HG03558 (cell line): ENCODE results near the gene PNMT.
"Not testable (repeated sequence)": the region's sequence is repeated elsewhere in the genome, so short reads cannot be mapped to it uniquely, and the experiment has no call there.

ENCODE experiments used
- ATAC-seq: cut with Tn5 transposase; IDR thresholded peaks from one replicate; pipeline ENCODE4 v1.9.1; 2021; ENCODE audit warnings: moderate number of reproducible peaks; ENCODE audit not compliant: unreplicated experiment; ENCODE audit errors: extremely low read depth

PNMT gene

DNA sequence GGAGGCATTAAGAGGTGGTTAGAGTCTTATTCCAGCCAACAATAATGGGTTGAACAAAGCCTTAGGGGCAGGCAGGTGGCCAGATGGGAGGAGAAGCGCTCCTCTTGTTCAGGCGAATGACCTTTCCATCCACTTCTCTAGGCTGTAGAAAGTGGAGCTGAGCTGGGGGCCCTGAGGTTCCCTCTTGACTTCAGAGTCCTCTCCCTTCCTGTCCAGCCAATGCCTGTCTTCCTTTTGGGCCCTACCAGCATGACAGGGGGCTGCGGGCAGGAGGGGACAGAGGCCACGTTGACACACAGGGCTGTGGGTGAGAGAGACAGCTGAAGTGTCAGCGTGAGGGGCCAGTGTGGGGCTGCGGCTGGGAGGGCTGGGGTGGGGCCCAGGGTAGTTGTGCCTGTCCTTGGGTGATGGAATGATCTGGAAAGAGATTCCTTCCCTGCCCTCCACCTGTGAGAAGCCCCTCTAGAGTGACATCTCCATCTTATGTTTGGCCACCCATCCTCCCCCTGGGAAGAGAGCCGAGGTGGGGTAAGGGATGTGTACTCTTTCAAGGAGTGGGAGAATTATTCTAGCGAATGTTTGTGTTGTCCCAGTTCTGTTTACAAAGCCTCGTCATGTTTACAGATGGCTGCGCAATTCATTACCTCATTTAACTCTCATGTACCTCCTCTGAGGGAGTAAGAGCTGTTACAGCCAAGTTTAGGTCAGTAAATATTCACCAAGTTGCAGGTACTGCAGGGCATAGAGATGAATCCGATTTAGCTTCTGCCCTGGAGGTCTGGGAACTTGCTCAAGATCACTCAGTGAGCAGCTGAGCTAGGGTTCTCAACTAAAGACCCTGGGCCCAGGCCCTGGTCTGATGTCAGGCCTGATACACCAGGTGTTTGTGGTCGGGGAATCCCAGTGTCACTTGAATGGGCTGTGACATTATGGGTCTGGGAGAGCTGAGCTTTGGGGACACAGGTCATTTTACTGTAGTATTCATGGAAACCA is 34.9 kb downstream of the PNMT start:
- no peak for ATAC-seq

DNA sequence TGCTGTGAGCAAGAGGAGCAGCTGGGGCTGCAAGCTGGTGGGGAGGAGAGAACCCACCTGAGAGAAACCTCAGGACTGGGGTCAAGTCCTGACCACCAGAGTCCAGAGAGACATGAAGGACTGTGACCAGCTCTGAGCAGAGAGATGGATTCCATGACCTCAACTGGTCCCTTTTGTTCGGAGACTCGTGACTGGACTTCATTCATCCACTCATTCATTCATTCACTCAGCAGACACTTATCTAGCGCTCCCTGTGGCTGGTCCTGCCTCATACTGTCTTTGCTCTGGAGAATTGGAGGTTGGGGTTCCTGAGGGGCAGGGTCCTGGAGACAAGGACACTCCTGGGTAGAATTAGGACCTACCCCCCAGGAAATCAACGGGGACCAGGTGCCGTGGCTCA is 35.7 kb downstream of the PNMT start:
- no peak for ATAC-seq

DNA sequence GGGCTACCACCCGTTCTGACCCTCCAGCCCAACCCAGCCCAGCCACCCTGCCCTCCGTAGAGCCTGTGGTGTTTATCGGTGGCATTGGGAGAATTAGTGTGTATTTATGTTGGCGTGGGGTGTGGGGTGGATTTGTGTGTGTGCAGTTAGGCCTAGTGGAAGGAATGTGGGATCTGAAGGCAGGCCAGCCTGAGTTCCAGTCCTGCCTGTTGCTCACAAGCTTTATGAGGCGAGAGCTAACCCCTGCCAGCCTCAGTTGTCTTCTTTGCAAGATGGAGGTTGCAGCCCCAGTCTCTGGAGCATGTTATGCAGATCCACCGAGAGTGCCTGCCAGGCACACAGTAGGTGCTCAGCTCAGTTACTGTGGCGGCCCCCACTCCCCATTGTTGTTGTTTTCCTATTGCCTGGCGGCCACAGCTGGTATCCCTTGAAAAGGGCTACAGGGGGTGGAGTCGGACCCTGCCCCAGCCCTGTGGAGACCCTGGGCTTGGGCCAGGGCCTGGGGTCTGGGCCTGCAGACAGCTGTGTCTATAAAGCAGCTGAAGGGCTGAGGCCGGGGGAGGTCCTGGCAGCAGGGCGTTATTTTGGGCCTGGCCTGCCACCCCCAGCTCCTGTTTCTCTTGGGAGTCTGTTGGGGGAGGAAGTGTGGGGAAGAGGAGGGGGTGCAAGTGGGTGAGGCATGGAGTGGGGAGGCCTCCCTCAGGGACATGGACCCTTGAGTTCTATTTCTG is 36.7 kb downstream of the PNMT start:
- ATAC-seq = no peak

DNA sequence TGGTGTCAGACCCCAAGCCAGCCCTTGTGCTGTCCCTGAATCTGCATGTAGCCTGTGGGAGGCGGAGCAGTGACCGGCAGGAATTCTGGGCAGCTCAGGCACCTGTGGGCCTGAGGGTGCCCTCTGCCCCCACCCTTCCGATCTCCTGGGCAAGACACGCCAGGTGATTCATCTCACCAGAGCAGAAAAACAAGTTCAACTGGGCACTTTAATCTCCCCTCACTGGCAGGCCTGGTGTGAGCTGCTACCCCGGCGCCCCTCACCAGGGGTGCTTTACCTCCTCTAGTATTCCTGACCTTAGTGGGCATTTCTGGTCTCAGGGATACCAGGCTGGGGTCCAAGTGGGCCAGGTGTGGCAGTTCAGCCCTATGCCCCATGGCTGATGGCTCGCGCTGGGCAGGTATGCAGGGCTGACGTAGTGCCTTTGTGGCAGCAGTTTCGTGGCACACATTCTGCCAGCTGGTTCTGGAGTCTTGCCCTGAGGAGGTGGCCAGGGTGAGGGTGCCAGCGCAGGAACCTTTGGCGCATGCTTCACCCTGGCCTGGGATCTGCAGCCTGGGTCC is 37.6 kb downstream of the PNMT start:
- no peak for ATAC-seq

DNA sequence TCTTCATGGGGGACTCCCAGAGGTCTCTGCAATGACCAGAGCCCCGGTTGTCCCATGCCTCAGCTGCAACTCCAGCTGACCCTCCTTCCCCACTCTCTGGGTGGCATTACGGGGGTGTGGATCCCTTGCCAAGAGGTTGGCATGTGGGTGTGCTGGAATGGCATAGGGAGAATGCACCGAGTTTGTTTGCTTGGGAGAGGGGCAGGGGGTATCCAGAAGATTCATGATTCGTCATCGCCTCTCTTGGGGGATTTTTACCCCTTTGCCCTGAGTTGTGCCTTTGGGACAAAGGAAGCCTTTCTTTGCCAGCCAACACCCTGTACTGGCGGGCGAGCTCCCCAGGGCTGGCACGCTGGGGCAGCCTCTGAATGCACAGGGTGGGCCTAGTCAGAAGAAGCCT is 38.1 kb downstream of the PNMT start:
- no peak for ATAC-seq

DNA sequence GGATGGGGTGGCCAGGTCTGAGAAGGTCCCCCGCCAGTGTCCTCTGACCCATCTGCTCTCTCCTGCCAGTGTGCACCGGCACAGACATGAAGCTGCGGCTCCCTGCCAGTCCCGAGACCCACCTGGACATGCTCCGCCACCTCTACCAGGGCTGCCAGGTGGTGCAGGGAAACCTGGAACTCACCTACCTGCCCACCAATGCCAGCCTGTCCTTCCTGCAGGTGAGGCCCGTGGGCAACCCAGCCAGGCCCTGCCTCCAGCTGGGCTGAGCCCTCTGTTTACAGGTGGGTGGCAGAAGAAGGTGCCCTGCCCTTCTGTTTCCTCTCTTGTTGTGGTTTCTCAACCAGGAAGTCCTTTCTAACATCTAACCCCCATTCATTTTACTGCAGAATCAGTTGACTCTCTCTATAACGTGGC is 38.7 kb downstream of the PNMT start:
- ATAC-seq = no peak

DNA sequence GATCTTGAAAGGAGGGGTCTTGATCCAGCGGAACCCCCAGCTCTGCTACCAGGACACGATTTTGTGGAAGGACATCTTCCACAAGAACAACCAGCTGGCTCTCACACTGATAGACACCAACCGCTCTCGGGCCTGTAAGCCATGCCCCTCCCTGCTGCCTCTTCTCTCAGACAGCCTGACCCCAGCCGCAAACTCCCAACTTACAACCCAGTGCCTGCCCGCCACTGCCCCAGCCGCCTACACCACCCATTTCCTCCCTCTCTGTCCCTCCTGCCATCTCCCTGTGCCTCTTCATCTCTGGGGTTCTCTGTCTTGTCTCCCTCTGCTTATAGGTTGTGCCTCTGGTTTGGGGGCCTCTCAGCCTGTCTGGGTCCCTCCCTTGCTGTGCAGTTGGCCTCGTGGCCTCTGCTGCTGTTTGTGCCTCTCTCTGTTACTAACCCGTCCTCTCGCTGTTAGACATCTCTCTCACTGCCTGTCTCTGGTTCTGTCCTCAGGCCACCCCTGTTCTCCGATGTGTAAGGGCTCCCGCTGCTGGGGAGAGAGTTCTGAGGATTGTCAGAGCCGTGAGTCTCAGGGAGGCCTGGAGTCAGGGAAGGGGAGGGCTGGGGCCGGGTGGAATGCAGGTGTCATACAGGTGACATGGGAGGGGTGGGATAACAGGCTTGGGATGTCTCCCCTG is 41.2 kb downstream of the PNMT start:
- ATAC-seq = no peak

DNA sequence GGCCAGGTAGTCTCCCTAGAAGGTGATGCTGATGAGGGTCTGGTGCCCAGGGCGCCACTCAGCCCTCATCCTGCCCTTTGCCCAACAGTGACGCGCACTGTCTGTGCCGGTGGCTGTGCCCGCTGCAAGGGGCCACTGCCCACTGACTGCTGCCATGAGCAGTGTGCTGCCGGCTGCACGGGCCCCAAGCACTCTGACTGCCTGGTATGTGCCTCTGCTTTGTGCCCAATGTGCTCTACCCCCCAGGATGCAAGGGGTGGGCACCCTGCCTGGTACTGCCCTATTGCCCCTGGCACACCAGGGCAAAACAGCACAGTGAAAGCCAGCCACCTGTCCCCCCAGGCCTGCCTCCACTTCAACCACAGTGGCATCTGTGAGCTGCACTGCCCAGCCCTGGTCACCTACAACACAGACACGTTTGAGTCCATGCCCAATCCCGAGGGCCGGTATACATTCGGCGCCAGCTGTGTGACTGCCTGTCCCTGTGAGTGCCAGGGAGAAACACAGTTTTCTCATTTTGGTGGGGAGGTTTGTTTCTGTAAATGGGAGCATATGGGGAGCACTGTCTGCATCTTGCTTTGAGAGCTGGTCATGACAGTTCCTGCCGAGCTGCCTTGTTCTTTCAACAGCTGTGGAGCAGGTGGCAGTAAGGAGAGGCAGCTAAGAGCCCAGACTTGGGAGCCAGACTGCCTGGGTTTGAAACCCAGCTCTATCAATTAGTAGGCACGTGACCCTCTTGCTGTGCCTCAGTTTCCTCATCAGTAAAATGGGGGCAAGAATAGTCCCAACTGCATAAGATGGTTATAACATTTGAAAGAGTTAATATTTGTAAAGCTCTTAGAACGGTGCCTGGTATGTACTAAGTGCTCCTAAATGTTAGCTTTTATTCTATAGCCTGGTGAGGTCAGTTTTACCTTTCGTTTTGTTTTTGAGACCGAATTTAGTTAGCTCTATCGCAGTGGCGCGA is 42.0 kb downstream of the PNMT start:
- ATAC-seq = no peak

DNA sequence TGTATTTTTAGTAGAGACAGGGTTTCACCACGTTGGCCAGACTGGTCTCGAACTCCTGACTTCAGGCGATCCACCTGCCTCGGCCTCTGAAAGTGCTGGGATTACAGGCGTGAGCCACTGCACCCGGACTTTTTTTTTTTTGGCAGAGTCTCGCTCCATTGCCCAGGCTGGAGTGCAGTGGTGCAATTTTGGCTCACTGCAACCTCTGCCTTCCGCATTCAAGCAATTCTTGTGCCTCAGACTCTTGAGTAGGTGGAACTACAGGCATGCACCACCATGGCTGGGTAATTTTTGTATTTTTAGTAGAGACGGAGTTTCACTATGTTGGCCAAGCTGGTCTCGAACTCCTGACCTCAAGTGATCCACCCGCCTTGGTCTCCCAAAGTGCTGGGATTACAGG is 42.8 kb downstream of the PNMT start:
- ATAC-seq = not testable (repeated sequence)

DNA sequence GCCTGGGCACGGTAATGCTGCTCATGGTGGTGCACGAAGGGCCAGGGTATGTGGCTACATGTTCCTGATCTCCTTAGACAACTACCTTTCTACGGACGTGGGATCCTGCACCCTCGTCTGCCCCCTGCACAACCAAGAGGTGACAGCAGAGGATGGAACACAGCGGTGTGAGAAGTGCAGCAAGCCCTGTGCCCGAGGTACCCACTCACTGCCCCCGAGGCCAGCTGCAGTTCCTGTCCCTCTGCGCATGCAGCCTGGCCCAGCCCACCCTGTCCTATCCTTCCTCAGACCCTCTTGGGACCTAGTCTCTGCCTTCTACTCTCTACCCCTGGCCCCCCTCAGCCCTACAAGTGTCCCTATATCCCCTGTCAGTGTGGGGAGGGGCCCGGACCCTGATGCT is 43.6 kb downstream of the PNMT start:
- ATAC-seq = no peak

DNA sequence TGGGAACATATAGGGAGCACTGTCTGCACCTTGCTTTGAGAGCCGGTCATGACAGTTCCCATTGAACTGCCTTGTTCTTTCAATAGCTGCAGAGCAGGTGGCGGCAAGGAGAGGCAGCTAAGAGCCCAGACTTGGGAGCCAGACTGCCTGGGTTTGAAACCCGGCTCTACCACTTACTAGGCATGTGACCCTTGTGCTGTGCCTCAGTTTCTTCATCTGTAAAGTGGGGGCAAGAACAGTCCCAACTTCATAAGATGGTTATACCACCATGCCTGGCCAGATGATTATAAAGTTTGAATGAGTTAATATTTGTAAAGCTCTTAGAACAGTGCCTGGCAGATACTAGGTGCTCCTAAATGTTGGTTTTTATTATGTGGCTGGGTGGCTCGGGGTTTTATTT is 46.0 kb downstream of the PNMT start:
- no peak for ATAC-seq

DNA sequence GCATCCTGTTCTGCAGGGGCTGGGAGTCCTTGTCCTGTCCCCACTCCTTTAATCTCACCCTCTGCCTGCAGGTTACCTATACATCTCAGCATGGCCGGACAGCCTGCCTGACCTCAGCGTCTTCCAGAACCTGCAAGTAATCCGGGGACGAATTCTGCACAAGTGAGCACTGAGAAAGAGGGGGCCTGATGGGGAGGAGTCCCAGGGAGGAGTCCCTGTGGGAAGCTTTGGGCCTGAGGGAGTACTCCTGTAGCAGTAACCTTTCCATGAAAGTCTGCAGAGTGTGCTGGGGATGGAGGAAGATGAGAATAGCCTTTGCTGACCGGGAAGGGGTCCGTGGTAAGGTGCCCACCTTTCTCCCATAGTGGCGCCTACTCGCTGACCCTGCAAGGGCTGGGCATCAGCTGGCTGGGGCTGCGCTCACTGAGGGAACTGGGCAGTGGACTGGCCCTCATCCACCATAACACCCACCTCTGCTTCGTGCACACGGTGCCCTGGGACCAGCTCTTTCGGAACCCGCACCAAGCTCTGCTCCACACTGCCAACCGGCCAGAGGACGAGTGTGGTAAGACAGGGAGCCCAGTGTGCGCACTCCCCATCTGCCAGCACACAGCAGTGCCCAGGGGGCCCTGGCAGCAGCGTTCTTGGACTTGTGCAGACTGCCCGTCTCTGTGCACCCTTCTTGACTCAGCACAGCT is 47.3 kb downstream of the PNMT start:
- ATAC-seq = no peak

DNA sequence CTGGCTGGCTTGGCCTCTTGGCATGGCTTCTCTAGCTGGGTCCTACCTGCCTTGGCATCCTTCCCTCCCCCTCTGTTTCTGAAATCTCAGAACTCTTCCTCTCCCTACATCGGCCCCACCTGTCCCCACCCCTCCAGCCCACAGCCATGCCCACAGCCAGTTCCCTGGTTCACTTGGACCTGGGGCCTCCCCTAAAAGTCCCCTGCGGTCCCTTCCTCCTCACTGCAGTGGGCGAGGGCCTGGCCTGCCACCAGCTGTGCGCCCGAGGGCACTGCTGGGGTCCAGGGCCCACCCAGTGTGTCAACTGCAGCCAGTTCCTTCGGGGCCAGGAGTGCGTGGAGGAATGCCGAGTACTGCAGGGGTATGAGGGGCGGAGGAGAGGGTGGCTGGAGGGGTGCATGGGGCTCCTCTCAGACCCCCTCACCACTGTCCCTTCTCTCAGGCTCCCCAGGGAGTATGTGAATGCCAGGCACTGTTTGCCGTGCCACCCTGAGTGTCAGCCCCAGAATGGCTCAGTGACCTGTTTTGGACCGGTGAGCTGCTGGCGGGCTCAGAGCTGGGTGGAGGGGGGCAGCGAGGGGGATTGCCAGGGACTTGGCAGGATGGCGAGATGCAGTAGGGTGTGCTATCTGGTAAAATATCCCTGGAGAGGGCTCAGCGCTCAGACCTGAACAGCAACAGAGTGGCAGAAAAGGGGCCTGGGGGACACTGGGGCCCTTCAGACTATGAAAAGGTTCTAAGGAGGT is 48.0 kb downstream of the PNMT start:
- no peak for ATAC-seq

DNA sequence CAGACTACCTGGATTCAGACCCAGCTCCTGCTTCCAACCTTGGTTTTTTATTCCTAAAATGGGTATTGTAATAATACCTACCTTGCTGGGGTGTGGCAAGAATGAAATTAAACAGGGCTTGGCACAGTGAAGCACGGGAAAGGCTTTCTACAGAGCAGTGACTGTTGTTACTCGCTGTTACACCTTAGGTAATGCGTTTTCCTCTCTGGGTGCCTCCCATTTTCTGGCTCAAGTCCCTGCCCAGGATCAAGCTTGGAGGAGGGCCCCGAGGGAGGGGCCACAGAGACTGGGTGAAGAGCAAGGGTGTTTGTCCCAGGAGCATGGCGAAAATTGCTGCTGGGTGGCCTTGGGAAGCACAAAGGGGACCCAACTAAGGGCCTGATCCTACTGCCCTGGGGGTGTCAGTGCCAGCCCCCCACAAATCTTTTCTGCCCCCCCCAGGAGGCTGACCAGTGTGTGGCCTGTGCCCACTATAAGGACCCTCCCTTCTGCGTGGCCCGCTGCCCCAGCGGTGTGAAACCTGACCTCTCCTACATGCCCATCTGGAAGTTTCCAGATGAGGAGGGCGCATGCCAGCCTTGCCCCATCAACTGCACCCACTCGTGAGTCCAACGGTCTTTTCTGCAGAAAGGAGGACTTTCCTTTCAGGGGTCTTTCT is 48.8 kb downstream of the PNMT start:
- ATAC-seq = no peak

DNA sequence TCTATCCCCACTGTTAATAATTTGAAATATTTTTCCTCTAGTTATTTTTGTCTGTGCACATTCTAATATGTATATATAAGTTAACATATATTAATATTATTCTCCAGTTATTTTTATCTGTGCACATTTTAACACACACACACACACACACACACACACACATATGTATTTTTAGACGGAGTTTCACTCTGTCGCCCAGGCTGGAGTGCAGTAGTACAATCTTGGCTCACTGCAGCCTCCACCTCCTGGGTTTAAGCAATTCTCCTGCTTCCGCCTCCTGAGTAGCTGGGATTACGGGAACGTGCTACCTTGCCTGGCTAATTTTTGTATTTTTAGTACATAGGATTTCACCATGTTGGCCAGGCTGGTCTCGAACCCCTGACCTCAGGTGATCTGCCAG is 49.4 kb downstream of the PNMT start:
- no peak for ATAC-seq

DNA sequence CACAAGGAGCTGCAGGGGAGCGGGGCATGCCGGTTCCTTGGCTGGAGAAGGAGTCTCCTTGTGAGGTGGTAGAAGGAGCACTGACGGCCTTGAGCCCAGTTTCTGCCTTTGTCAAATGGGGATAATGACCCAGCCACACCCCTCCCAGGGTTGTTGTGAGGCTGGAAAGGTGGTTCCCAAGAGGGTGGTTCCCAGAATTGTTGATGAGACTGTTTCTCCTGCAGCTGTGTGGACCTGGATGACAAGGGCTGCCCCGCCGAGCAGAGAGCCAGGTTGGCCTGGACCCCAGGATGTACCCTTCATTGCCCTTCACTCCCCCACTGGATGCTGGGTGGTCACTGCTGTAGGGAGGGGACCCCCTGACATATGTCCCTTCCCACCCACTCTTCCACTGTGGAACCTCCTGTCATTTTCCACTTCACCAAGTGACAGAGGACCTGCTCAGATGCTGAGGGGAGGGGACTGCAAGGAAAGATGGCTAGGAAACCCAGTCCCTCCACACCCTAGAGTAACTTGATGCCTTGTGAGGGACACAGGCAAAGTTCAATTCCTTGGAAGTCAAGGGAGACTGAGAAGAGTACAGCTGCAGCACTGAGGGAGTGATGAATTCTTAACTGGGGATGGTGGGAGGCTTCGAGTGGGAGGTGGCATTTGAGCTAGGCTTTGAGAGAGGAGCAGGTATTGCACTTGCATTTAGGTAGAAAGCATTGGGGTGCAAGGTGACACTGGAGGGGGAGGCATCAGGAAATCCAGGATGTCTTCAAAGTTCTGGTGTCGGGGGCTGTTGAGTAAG is 51.5 kb downstream of the PNMT start:
- no peak for ATAC-seq
